Measurements from ENCODE around the gene ZNF3.
A peak's percentile ranks its signal among the peaks of the same experiment; 100 is the strongest.

ZNF3 gene

DNA sequence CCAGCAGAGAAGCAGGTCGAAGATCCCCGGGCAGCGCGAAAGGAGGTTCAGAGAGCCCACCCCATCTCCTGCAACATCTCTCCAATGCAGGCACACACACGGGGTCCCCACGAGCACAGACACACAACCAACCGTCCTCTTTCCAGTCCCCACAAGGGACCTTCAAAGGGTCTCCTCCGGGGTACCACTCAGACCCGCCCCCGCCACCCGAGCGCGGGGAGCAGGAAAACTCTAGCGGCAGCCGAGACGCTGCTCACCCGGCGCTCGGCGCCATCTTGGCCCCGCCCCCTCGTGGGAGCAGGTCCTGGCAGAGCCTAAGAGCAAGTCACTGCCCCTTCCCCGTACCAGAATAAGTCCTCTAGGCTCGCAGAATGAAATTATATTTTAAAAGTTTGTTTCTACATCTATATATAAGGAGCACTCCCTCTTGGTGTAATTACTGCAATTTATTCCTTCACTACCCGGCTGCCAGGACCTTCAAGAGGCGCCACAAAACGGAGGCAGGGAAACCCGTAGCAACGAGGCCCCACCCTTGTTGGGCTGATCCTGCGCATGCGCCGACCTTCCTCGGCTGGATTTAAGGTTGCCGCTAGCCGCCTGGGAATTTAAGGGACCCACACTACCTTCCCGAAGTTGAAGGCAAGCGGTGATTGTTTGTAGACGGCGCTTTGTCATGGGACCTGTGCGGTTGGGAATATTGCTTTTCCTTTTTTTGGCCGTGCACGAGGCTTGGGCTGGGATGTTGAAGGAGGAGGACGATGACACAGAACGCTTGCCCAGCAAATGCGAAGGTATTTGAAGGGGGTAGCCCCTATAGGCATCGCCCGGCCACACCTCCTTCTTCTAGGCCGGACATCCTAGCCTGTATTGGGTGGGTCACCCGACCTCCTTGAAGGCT is 37.8 kb upstream of the ZNF3 start, which contains the start of the genes CNPY4 and TAF6 (continued):
- TF ChIP-seq ZNF529 (tag by site-specific recombination; IDR thresholded peaks at IDR 0.05; ENCODE audit: insufficient replicate concordance): no peak
- TF ChIP-seq, protein P1, sequence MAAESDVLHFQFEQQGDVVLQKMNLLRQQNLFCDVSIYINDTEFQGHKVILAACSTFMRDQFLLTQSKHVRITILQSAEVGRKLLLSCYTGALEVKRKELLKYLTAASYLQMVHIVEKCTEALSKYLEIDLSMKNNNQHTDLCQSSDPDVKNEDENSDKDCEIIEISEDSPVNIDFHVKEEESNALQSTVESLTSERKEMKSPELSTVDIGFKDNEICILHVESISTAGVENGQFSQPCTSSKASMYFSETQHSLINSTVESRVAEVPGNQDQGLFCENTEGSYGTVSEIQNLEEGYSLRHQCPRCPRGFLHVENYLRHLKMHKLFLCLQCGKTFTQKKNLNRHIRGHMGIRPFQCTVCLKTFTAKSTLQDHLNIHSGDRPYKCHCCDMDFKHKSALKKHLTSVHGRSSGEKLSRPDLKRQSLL (tag by site-specific recombination; IDR thresholded peaks at IDR 0.05): peak; percentile 35; the same call in 1 of the 2 replicates
- TF ChIP-seq ZNF16 (tag by site-specific recombination; IDR thresholded peaks at IDR 0.05; ENCODE audit: low read depth): no peak
- TF ChIP-seq, protein P2, sequence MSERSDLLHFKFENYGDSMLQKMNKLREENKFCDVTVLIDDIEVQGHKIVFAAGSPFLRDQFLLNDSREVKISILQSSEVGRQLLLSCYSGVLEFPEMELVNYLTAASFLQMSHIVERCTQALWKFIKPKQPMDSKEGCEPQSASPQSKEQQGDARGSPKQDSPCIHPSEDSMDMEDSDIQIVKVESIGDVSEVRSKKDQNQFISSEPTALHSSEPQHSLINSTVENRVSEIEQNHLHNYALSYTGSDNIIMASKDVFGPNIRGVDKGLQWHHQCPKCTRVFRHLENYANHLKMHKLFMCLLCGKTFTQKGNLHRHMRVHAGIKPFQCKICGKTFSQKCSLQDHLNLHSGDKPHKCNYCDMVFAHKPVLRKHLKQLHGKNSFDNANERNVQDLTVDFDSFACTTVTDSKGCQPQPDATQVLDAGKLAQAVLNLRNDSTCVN (tag by site-specific recombination; optimal IDR thresholded peaks at IDR 0.05): peak; percentile 20
- peak; percentile 61 for TF ChIP-seq ZNF394 (tag by site-specific recombination; IDR thresholded peaks at IDR 0.05; ENCODE audit: borderline replicate concordance)
- peak; percentile 86 for TF ChIP-seq ZNF639 (tag by site-specific recombination; IDR thresholded peaks at IDR 0.05)
- no peak for TF ChIP-seq ZNF362 (tag by site-specific recombination; IDR thresholded peaks at IDR 0.05)
- TF ChIP-seq ZNF501 (tag by site-specific recombination; IDR thresholded peaks at IDR 0.05): peak; percentile 85
- TF ChIP-seq KLF17 (tag by site-specific recombination; IDR thresholded peaks at IDR 0.05): peak; percentile 72; the same call in 1 of the 2 replicates
- TF ChIP-seq, protein P3, sequence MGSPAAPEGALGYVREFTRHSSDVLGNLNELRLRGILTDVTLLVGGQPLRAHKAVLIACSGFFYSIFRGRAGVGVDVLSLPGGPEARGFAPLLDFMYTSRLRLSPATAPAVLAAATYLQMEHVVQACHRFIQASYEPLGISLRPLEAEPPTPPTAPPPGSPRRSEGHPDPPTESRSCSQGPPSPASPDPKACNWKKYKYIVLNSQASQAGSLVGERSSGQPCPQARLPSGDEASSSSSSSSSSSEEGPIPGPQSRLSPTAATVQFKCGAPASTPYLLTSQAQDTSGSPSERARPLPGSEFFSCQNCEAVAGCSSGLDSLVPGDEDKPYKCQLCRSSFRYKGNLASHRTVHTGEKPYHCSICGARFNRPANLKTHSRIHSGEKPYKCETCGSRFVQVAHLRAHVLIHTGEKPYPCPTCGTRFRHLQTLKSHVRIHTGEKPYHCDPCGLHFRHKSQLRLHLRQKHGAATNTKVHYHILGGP (tag by site-specific recombination; IDR thresholded peaks at IDR 0.05): no peak
- peak; percentile 24; the same call in 1 of the 2 replicates for TF ChIP-seq ZNF121 (tag by site-specific recombination; IDR thresholded peaks at IDR 0.05)
- no peak for TF ChIP-seq ZNF350 (tag by site-specific recombination; IDR thresholded peaks at IDR 0.05)
- TF ChIP-seq SP3 (tag by site-specific recombination; IDR thresholded peaks at IDR 0.05): peak; percentile 94
- TF ChIP-seq FEZF1 (tag by site-specific recombination; IDR thresholded peaks at IDR 0.05): 0 out of 2 replicates have a peak, but pooled peaks have one; percentile 5
- peak; percentile 96 for TF ChIP-seq ZBTB48 (tag by site-specific recombination; IDR thresholded peaks at IDR 0.05)
- peak; percentile 31; the same call in 1 of the 2 replicates for TF ChIP-seq ZNF777 (tag by site-specific recombination; IDR thresholded peaks at IDR 0.05; ENCODE audit: borderline replicate concordance)
- TF ChIP-seq, protein P4, sequence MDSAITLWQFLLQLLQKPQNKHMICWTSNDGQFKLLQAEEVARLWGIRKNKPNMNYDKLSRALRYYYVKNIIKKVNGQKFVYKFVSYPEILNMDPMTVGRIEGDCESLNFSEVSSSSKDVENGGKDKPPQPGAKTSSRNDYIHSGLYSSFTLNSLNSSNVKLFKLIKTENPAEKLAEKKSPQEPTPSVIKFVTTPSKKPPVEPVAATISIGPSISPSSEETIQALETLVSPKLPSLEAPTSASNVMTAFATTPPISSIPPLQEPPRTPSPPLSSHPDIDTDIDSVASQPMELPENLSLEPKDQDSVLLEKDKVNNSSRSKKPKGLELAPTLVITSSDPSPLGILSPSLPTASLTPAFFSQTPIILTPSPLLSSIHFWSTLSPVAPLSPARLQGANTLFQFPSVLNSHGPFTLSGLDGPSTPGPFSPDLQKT (IDR thresholded peaks at IDR 0.05; ENCODE audit: borderline replicate concordance, low read depth, low read length): no peak
- TF ChIP-seq KLF7 (tag by site-specific recombination; IDR thresholded peaks at IDR 0.05; ENCODE audit: borderline replicate concordance): peak; percentile 80; the same call in 1 of the 2 replicates
- peak; percentile 87 for TF ChIP-seq KLF10 (tag by site-specific recombination; IDR thresholded peaks at IDR 0.05)
- peak; percentile 93 for TF ChIP-seq KLF9 (tag by site-specific recombination; IDR thresholded peaks at IDR 0.05; ENCODE audit: low read depth)
- TF ChIP-seq ZNF391 (tag by site-specific recombination; IDR thresholded peaks at IDR 0.05; ENCODE audit: borderline replicate concordance, low read depth): peak; percentile 69; the same call in 1 of the 2 replicates
- peak; percentile 100 for TF ChIP-seq ZXDB (tag by site-specific recombination; IDR thresholded peaks at IDR 0.05)
- TF ChIP-seq, protein P5, sequence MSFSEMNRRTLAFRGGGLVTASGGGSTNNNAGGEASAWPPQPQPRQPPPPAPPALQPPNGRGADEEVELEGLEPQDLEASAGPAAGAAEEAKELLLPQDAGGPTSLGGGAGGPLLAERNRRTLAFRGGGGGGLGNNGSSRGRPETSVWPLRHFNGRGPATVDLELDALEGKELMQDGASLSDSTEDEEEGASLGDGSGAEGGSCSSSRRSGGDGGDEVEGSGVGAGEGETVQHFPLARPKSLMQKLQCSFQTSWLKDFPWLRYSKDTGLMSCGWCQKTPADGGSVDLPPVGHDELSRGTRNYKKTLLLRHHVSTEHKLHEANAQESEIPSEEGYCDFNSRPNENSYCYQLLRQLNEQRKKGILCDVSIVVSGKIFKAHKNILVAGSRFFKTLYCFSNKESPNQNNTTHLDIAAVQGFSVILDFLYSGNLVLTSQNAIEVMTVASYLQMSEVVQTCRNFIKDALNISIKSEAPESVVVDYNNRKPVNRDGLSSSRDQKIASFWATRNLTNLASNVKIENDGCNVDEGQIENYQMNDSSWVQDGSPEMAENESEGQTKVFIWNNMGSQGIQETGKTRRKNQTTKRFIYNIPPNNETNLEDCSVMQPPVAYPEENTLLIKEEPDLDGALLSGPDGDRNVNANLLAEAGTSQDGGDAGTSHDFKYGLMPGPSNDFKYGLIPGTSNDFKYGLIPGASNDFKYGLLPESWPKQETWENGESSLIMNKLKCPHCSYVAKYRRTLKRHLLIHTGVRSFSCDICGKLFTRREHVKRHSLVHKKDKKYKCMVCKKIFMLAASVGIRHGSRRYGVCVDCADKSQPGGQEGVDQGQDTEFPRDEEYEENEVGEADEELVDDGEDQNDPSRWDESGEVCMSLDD (tag by site-specific recombination; IDR thresholded peaks at IDR 0.05): peak; percentile 87
- no peak for TF ChIP-seq ZNF585B (tag by site-specific recombination; IDR thresholded peaks at IDR 0.05)
- no peak for TF ChIP-seq SETDB1 (IDR thresholded peaks at IDR 0.05; ENCODE audit: insufficient read length, low read length)
- no peak for TF ChIP-seq ZFP3 (tag by site-specific recombination; IDR thresholded peaks at IDR 0.05; ENCODE audit: low read depth)
- TF ChIP-seq ZNF140 (tag by site-specific recombination; IDR thresholded peaks at IDR 0.05): no peak

Data from HEK293 (cell line).